SK-N-MC (cell line): ENCODE measurements around the gene SPDYE2B.
"Not testable (repeated sequence)": the region's sequence is repeated elsewhere in the genome, so short reads cannot be mapped to it uniquely, and the experiment has no call there.

Experiments
- DNase-seq: peaks from one replicate; pipeline ENCODE4 v3.0.0-alpha.2; 2011; ENCODE audit warnings: low read depth, low spot score
- H3K27ac ChIP-seq: fragments of 200-600 bp; sonication (generic); 2 replicates; pipeline ENCODE4 v1.5.1; 2016; ENCODE audit warnings: mixed run types
- H3K36me3 ChIP-seq: fragments of 200-600 bp; sonication (generic); 2 replicates; pipeline ENCODE4 v1.6.1; 2017; ENCODE audit warnings: antibody characterized with exemption, low read length, mixed read lengths; ENCODE audit not compliant: insufficient read depth
- H3K4me3 ChIP-seq: fragments of 200-600 bp; sonication (generic); 2 replicates; pipeline ENCODE4 v1.5.1; 2016
- H3K9ac ChIP-seq: fragments of 200-600 bp; sonication (generic); 2 replicates; pipeline ENCODE4 v1.8.0; 2017; ENCODE audit warnings: mixed run types, mixed read lengths; ENCODE audit not compliant: insufficient read length
- H3K9me3 ChIP-seq: fragments of 200-600 bp; sonication (generic); 2 replicates; pipeline ENCODE4 v1.6.1; 2017; ENCODE audit warnings: low read depth, mild to moderate bottlenecking, antibody characterized with exemption, low read length, moderate library complexity, mixed read lengths

The SPDYE2B gene

DNA sequence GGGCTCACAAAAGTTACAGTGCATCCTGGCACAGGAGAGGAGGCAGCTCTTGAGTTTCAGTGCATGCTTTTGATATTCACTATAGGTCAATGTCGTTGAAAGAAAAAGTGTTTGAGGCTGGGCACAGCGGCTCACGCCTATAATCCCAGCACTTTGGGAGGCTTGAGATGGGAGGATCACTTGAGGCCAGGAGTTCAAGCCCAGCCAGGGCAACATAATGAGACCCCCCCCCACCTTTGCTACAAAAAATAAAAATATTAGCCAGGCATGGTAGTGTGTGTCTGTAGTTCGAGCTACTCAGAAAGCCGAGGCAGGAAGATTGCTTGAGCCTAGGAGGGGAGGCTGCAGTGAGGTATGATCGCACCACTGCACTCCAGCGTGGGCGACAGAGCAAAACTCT is 32.0 kb upstream of the SPDYE2B start:
- H3K9ac ChIP-seq, H3K4me3 ChIP-seq, H3K36me3 ChIP-seq, DNase-seq, H3K9me3 ChIP-seq, H3K27ac ChIP-seq: not testable (repeated sequence)

DNA sequence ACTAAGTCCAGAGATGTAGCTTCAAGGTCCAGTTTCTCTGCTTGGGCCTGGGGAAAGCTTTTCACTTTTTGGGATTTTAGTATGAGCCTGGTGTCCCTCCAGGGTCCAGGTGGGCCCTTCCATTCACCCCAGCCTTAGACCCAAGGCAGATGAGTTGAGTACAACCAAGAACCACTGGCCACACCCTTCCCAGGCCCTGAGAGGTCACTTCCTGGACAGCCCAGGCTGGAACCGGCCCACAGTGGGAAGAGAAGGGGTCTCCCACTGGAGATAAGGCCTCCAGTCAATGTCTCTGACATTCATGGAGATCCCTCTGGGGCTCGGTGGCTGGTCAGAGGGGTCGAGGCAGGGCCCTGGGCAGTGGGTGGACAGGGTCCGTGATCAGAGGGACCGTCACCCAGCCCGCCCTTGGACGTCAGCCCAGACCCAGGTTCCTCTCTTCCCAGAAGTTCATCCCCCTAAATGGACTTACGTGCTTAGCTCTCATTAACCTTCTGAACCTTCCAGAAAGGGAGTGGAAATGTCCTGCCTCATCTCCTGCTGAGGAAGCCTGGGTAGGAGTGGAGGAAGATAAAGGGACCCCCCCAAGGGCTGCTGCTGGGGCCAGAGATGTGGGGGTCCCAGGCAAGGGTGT is 22.7 kb upstream of the SPDYE2B start:
- H3K36me3 ChIP-seq, H3K27ac ChIP-seq, H3K9ac ChIP-seq, H3K4me3 ChIP-seq, DNase-seq, H3K9me3 ChIP-seq: not testable (repeated sequence)

DNA sequence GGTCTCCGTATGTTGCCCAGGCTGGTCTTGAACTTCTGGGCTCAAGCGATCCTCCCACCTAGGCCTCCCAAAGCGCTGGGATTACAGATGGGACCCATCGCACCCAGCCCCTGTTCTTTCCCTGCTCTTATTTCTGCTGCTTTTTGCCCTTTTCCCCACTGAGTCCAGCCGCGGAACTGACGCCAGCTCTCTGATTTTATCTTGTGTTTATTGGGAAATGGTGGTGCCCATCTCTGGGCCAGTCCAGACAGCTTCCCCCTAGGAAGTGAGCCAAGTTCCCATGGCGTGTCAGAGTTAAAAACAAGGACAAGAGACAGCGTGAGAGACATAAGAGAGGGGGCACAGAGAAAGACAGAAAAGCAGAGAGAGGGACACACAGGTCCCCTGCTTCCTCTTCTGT is 19.5 kb upstream of the SPDYE2B start:
- not testable (repeated sequence) for H3K4me3 ChIP-seq, H3K9me3 ChIP-seq, H3K27ac ChIP-seq, H3K9ac ChIP-seq, H3K36me3 ChIP-seq, DNase-seq

DNA sequence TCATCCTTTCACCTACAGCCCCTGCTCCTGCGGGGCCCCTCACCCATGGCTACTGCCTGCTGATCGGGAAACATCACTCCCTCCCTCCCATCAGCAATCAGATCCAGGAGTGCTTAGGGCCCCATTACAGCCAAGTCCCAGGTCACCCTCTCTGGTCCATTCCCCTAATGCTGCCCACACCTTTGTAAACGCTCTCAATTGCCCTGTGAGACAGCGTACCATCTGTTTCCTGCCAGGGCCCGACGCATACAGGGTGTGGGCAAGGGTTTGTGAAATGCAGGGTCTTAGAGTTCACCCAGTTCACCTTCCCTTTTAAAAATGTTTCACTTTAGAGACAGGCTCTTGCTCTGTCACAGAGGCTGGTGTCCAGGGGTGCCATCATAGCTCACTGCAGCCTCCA is 15.8 kb upstream of the SPDYE2B start:
- not testable (repeated sequence) for H3K9me3 ChIP-seq, H3K27ac ChIP-seq, DNase-seq, H3K4me3 ChIP-seq, H3K36me3 ChIP-seq, H3K9ac ChIP-seq

DNA sequence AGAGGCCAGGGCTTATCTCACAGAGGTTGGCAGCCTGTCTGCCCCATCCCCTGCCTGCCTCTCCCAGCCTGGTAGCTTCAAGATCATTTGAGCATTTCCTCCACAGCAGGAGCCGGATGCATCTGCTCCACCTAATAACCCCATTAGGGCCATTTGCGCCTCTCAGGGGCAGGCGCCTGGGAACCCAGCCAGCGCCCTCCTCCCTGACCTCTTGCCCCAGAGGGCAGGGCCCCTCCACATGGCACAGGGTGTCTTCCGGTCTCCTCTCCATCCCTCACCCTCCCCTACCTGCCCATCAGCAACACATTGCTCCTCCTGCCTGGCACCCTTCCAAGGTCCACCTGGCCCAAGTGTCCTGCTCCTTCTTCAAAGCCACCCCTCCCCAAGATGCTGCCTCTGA is 14.8 kb upstream of the SPDYE2B start:
- not testable (repeated sequence) for H3K9ac ChIP-seq, H3K36me3 ChIP-seq, H3K27ac ChIP-seq, DNase-seq, H3K9me3 ChIP-seq, H3K4me3 ChIP-seq

DNA sequence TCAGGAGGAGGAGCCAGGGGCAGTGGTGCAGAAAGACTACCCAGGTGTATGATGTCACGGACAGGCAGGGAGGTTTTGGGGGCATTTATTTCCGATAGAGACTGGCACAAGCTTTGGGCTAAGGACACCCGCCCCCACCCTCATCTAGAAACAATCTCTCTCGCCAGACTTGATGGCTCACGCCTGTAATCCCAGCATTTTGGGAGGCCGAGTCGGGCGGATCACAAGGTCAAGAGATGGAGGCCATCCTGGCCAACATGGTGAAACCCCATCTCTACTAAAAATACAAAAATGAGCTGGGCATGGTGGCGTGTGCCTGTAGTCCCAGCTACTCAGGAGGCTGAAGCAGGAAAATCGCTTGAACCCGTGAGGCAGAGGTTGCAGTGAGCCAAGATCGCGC is 13.2 kb upstream of the SPDYE2B start:
- H3K9me3 ChIP-seq, H3K27ac ChIP-seq, H3K36me3 ChIP-seq, H3K4me3 ChIP-seq, H3K9ac ChIP-seq, DNase-seq: not testable (repeated sequence)

DNA sequence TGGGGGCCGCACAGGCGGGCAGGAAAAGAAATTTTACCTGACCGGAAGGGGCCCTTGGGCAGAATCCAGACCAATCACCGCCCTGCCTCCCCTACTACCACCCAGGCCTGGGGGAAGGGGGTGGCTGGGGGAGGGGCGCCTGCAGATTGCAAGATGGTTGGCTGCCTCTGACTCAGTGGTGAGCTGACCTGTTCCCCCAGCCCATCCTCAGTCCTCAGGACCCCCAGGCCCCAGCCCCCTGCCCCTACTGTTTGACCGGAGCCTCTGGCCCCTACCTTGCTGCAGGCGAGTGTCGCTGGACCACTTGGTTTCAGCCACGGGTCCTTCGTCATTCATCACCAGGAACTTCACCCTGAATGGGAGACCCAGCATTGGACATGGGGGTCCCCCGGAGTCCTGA is 11.3 kb upstream of the SPDYE2B start:
- not testable (repeated sequence) for H3K9me3 ChIP-seq, H3K36me3 ChIP-seq, H3K27ac ChIP-seq, H3K4me3 ChIP-seq, H3K9ac ChIP-seq, DNase-seq

DNA sequence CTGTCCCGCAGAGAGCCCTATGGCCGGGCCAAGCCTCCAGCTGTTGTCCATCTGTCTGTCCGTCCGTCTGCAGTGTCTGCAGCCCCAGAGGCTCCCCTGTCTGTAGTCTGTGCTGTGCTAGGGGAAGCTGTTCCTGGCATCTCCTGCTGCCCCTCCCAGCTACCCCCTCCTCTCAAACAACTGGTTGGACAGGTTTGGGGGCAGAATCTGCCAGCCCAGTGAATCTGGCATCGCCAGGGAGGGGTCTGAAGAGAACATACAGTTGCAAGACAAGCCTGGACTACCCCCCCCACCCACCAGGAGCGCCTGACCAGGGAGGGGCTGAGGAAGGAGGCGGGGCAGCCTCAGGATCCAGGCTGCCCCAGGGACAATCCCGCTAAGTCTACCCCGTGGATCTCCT is 7.4 kb upstream of the SPDYE2B start, which contains the start of gene UPK3BL1:
TSS of gene UPK3BL1 (minus strand) at position 101 of the 400 bp plus-strand sequence. CDS start at position 51, 50 bp downstream.
- not testable (repeated sequence) for H3K27ac ChIP-seq, H3K9me3 ChIP-seq, H3K36me3 ChIP-seq, H3K9ac ChIP-seq, H3K4me3 ChIP-seq, DNase-seq

DNA sequence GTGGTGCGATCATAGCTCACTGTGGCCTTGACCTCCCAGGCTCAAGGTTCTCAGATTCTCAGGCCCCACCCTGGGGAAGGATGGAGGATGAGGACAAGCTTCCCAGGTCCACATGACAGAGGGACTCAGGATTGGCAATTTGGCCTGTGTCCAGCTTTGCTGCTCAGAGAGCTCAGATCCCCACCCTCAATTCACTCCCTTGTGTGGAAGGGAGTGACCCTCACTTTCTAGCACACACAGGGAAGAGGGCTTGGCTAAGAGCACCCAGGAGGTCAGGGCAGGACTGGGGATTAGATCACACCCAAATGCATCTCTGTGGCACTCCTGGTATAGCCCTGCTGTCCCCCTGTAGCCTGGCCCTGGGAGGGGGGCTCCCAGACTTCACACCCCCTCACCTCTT is 6.7 kb upstream of the SPDYE2B start:
- H3K27ac ChIP-seq, DNase-seq, H3K9me3 ChIP-seq, H3K36me3 ChIP-seq, H3K4me3 ChIP-seq, H3K9ac ChIP-seq: not testable (repeated sequence)

DNA sequence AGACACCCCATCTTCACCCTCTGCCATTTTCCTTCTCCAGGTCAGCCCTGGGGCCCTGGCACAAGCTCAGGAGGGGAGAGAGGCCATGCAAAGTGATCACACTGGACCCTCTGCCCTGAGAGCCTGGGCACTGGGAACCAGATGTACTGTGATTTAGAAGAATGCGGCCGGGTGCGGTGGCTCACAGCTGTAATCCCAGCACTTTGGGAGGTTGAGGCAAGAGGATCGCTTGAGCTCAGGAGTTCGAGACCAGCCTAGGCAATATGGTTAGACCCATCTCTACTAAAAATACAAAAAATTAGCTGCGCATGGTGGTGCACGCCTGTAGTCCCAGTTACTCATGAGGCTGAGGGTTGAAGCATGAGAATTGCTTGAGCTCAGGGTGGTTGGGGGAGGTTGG is 2.3 kb upstream of the SPDYE2B start:
- not testable (repeated sequence) for H3K4me3 ChIP-seq, H3K36me3 ChIP-seq, H3K27ac ChIP-seq, H3K9me3 ChIP-seq, H3K9ac ChIP-seq, DNase-seq

DNA sequence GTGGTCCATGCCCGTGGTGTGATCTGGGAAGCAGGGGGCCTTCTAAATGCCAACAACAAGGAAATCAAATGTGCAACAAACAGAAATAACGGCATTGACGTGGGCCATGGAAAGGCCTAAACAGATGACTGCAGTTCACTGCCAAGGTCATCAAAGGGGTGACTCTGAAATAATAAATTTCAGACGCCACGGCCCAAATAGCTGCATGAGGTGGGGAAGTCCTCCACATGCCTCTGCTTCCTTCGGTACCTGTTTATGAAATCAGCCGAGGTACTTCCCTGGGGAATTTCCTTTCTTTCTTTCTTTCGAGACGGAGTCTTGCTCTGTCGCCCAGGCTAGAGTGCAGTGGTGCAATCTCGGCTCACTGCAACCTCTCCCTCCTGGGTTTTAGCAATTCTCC is 14.6 kb downstream of the SPDYE2B start:
- not testable (repeated sequence) for H3K9ac ChIP-seq, H3K36me3 ChIP-seq

DNA sequence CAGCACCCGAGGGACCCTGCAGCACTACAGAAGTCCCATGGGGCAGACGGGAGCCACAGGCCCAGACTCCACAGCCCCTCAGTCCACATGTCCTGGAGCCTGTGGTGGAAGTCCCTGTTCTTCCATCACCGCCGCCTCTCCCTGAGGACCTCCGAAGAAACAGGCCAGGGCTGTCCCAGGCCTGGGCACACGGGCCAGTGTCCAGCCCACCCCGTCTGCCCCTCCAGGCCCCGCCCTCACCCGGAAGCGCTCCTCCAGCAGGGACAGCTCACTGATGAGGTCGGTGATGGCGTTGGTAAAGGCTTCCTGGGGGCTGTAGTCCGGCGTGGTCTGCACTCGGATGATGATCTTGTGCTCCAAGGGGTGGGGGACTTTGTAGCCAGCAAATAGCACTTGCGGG is 16.7 kb downstream of the SPDYE2B start:
- H3K27ac ChIP-seq, H3K9me3 ChIP-seq, H3K4me3 ChIP-seq, H3K36me3 ChIP-seq, H3K9ac ChIP-seq, DNase-seq: not testable (repeated sequence)

More for the DNA sequence above, 14.6 kb downstream of the SPDYE2B start:
- H3K9me3 ChIP-seq, H3K27ac ChIP-seq, DNase-seq, H3K4me3 ChIP-seq: not testable (repeated sequence)

DNA sequence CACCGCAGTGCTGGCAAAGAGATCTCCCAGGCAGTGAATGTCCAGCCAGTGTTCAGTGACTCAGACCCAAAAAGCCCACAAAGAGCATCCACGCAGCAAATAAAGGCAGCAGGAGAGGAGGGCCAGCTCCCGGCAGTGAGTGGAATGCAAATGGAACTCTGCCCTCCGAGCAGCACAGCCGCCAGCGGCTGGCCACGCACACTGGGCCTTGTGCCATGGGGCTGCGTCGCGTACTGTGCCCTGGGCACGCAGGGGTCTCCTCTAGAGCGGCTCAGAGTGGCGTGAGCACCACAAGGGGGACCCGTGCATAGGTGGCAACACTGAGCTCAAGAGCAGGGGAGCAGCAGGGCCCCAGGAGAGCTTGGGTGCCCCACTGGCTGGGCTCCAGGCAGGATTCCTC is 17.4 kb downstream of the SPDYE2B start:
- H3K4me3 ChIP-seq, H3K9me3 ChIP-seq, H3K9ac ChIP-seq, H3K27ac ChIP-seq, H3K36me3 ChIP-seq, DNase-seq: not testable (repeated sequence)

DNA sequence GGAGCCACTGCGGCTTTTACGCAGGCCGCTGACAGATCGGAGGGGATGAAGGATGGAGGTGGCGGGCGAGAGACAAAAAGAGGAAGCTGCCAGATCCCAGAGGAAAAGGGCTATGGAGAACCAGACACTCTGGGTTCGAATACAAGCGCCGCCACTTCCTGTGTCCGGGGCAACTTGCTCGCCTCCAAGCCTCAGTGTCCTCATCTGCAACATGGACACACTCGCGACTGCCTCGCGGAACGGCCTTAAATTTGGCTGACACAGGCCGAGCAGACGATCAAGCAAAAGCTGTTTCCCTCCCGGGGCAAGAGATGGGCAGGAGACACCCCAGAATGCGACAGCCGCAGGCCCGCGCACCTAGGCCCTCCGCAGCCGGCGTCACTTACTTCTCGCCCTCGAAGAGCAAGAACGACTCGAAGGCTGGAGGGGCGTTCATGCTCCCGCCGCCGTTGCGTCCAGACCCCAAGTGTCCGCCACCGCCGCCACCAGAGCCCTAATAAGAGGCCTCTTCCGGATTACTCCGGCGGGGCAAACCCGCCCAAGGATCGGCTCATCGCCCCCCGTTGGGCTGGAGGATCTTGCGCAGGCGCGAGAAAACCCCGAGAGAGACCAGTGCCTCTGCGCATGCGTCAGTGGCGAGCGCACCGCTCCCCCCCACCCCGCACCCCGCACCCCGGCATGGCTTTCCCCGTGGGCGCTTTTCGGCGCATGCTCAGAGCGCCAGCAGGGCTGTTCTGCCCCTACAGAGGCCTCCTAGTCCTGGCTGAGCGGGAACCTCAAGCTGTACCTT is 21.2 kb downstream of the SPDYE2B start, which contains the start of gene POLR2J2:
TSS of gene POLR2J2 (minus strand) at position 498 of the 790 bp plus-strand sequence. CDS start at position 436, 62 bp downstream.
- not testable (repeated sequence) for H3K9ac ChIP-seq, H3K27ac ChIP-seq, H3K4me3 ChIP-seq, DNase-seq, H3K36me3 ChIP-seq, H3K9me3 ChIP-seq

DNA sequence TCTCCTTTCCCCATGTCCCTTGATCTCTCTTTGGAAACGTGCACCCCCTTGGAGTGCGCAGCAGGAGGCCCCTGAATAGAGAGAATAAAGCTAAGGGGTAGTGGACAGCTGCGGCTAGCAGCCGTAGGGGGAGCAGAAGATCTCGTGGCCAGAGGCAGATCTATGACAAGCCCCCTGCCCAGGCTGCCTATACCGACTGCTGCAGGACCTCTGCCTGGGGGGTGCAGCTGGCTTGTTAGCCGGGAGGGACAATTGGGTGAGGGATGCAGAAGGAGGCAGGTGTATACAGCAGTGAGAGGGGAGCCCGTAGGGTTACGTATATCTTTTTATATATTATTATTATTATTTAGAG is 21.8 kb downstream of the SPDYE2B start:
- not testable (repeated sequence) for H3K4me3 ChIP-seq, DNase-seq, H3K9ac ChIP-seq, H3K36me3 ChIP-seq, H3K9me3 ChIP-seq, H3K27ac ChIP-seq
